ENCODE results near the gene KCNQ1. TPM values are rescaled to one million over a fixed set of nuclear protein-coding genes. Genes with fewer than 3 reads are reported as not detected.
A peak's percentile ranks its signal among the peaks of the same experiment; 100 is the strongest.

KCNQ1 gene
- total RNA-seq, 2 donors from 2014 or later, result 38.9 to 46.1 TPM

- WGBS, 2 donors, result 87 to 91% methylated on average over 3 to 4 of the region's 4 CpGs
- Histone ChIP-seq H3K27me3 (no peaks in the 10 kb centered on the region), H3K36me3 (replicated peaks in 1 of 2; ENCODE audit: insufficient read depth in 1 of 2, low read depth in 2 of 2) (no peaks in the 10 kb centered on the region), H3K4me1 (peaks cover 10% of the 10 kb centered on the region), H3K27ac (no peak overlapping the region), H3K9me3 (no peaks in the 10 kb centered on the region), H3K4me3 (no peak overlapping the region)
- no peak for TF ChIP-seq POLR2A (IDR thresholded peaks at IDR 0.05)
- TF ChIP-seq, protein P1, sequence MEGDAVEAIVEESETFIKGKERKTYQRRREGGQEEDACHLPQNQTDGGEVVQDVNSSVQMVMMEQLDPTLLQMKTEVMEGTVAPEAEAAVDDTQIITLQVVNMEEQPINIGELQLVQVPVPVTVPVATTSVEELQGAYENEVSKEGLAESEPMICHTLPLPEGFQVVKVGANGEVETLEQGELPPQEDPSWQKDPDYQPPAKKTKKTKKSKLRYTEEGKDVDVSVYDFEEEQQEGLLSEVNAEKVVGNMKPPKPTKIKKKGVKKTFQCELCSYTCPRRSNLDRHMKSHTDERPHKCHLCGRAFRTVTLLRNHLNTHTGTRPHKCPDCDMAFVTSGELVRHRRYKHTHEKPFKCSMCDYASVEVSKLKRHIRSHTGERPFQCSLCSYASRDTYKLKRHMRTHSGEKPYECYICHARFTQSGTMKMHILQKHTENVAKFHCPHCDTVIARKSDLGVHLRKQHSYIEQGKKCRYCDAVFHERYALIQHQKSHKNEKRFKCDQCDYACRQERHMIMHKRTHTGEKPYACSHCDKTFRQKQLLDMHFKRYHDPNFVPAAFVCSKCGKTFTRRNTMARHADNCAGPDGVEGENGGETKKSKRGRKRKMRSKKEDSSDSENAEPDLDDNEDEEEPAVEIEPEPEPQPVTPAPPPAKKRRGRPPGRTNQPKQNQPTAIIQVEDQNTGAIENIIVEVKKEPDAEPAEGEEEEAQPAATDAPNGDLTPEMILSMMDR (IDR thresholded peaks at IDR 0.05), result no peak
- no peak for ATAC-seq
- intact Hi-C loops (cut with DNase I), result no loop called here
- no peak for DNase-seq
Measured at GRCh38 chr11:2437516-2437915, 7.3 kb upstream of the KCNQ1 start.

- Histone ChIP-seq H3K27me3 (no peaks in the 10 kb centered on the region), H3K4me3 (no peak overlapping the region), H3K27ac (no peak overlapping the region), H3K4me1 (peaks cover 20% of the 10 kb centered on the region), H3K9me3 (no peaks in the 10 kb centered on the region), H3K36me3 (replicated peaks in 1 of 2; ENCODE audit: insufficient read depth in 1 of 2, low read depth in 2 of 2) (no peaks in the 10 kb centered on the region)
- no peak for ATAC-seq
- DNase-seq, result no peak
- TF ChIP-seq, protein P1 (IDR thresholded peaks at IDR 0.05), result no peak
- TF ChIP-seq POLR2A (IDR thresholded peaks at IDR 0.05), result no peak
- 86 to 89% methylated on average over 3 of the region's 3 CpGs for WGBS, 2 donors
- intact Hi-C loops (cut with DNase I), result no loop called here
Measured at GRCh38 chr11:2439820-2440219, 5.0 kb upstream of the KCNQ1 start.

- Histone ChIP-seq H3K4me1 (peaks cover 23% of the 10 kb centered on the region), H3K36me3 (replicated peaks in 1 of 2; ENCODE audit: insufficient read depth in 1 of 2, low read depth in 2 of 2) (no peaks in the 10 kb centered on the region), H3K4me3 (no peak overlapping the region), H3K9me3 (no peaks in the 10 kb centered on the region), H3K27ac (peak overlapping the region in 1 of 4 donors; percentile 87), H3K27me3 (no peaks in the 10 kb centered on the region)
- ATAC-seq (no peak), DNase-seq (no peak)
- 78 to 84% methylated on average over 6 to 8 of the region's 8 CpGs for WGBS, 2 donors
- intact Hi-C loops (cut with DNase I), result no loop called here
- TF ChIP-seq, protein P1 (IDR thresholded peaks at IDR 0.05), result no peak
- TF ChIP-seq POLR2A (IDR thresholded peaks at IDR 0.05), result no peak
Measured at GRCh38 chr11:2440646-2441045, 4.2 kb upstream of the KCNQ1 start.

- Histone ChIP-seq H3K4me1 (peaks cover 29% of the 10 kb centered on the region), H3K4me3 (no peak overlapping the region), H3K9me3 (no peaks in the 10 kb centered on the region), H3K27me3 (no peaks in the 10 kb centered on the region), H3K36me3 (replicated peaks in 1 of 2; ENCODE audit: insufficient read depth in 1 of 2, low read depth in 2 of 2) (no peaks in the 10 kb centered on the region), H3K27ac (peak overlapping the region in 2 of 4 donors; percentile 83 to 87)
- WGBS, 2 donors, result 80 to 91% methylated on average over 3 to 4 of the region's 4 CpGs
- TF ChIP-seq, protein P1 (IDR thresholded peaks at IDR 0.05), result no peak
- TF ChIP-seq POLR2A (IDR thresholded peaks at IDR 0.05), result no peak
- intact Hi-C loops (cut with DNase I), result no loop called here
- DNase-seq (no peak), ATAC-seq (no peak)
Measured at GRCh38 chr11:2441171-2441570, 3.6 kb upstream of the KCNQ1 start.

DNA sequence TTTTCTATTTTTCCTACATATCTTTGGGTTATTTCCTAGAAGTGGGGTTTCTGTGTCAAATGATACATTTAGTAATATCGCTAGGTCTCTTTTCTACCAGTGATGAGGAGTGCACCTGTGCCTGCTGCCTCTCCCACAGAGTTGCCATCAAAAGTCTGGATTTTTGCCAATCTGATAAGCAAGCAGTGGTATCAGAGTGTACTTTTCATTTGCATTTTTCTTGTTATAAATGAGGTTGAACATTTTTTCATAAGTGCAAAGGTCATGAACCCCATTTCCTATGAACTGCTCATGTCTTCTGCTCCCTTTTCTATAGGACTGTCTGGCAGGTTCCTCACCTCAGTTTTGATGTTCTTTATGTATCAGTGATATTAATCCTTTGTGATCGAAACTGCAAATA is 2.2 kb upstream of the KCNQ1 start:
- DNase-seq, result peak in 1 of 4 donors; percentile 23
- H3K4me1 ChIP-seq, result peaks cover 43% of the 10 kb centered on the region
- no peaks in the 10 kb centered on the region for H3K36me3 ChIP-seq (replicated peaks in 1 of 2; ENCODE audit: insufficient read depth in 1 of 2, low read depth in 2 of 2)
- H3K9me3 ChIP-seq, result no peaks in the 10 kb centered on the region
- no peak for ATAC-seq
- H3K4me3 ChIP-seq, result no peak overlapping the region
- intact Hi-C loops (cut with DNase I), result no loop called here
- H3K27ac ChIP-seq, result peak overlapping the region in 3 of 4 donors; percentile 78 to 87 (median 83)
- TF ChIP-seq, protein P1 (IDR thresholded peaks at IDR 0.05), result no peak
- no peak for TF ChIP-seq POLR2A (IDR thresholded peaks at IDR 0.05)
- 58 to 65% methylated on average over 2 of the region's 2 CpGs for WGBS, 2 donors
- H3K27me3 ChIP-seq, result no peaks in the 10 kb centered on the region

All from body of pancreas (tissue), 4 donors.